GM12864 (cell line): ENCODE results near the gene PRKD1.

Experiments
- DNase-seq: peaks from one replicate; pipeline ENCODE4 v3.0.0-alpha.2; 2011; ENCODE audit warnings: low read depth
- H3K4me3 ChIP-seq: 2 replicates; pipeline ENCODE4 v1.5.1; 2011; ENCODE audit warnings: mild to moderate bottlenecking, low read depth, low read length, control low read depth
- CTCF ChIP-seq: IDR thresholded peaks from 2 replicates; pipeline ENCODE4 v1.5.1; 2011; ENCODE audit warnings: low read depth, mild to moderate bottlenecking, moderate library complexity, low read length, control low read depth, inconsistent platforms; ENCODE audit errors: missing control alignments

The PRKD1 gene

GRCh38 chr14:29755311-29756018, 172.2 kb downstream of the PRKD1 start:
- H3K4me3 ChIP-seq: no peak overlapping the region
- TF ChIP-seq CTCF: no peak
- DNase-seq: no peak

GRCh38 chr14:29754134-29754533, 173.5 kb downstream of the PRKD1 start:
- no peak for TF ChIP-seq CTCF
- DNase-seq: no peak
- H3K4me3 ChIP-seq: no peak overlapping the region

DNA sequence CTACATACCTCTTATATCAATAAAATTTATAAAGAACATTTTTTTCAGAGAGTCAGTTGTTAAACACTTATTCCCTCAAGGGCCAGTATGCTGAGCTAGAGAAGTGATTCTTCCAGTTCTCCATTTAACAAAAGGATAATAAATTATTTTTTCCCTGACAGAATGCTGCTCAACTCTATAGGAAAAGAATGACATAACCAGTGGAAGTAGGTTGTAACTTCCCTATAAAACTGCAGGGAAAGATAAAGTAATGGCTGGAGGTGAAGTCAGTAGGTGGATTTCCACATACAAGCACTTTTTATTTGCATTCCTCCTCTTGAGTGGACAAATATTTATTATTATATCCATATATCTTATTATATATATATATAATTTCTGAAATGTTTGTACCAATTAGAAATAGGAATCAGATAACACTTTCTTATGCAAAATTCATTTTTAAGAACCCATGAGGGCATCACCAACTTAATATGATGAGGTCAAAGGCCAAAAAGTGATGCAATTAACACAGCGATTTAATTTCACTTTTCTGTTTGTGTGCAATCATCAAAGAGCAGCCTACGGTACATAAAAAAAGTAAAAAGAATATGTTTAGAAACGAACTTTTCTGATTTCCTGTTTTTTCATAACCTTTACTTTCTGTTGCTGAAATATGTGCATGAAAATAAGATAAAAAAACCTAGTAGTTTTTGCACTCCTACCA, 175.3 kb downstream of the PRKD1 start:
- no peak for TF ChIP-seq CTCF
- DNase-seq: no peak
- H3K4me3 ChIP-seq: no peak overlapping the region

DNA sequence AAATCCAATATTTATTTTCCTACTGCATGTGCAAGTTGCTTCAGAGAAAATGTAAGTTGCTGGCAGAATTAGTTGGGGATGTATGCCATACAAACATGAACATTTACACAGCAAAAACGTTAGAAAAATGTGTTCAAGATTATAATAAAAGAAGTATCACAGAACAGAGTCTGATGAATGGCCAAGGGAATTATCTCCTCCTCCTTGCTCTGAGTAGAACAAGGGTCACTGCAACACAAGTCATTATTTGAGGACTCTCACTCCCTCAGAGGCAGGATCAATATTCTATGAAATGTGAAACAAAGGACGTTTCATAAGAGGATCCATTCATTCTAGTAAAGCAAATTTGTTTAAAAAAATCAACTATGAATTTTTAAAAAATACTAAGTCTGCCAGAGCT, 177.8 kb downstream of the PRKD1 start:
- DNase-seq: no peak
- H3K4me3 ChIP-seq: no peak overlapping the region
- no peak for TF ChIP-seq CTCF

DNA sequence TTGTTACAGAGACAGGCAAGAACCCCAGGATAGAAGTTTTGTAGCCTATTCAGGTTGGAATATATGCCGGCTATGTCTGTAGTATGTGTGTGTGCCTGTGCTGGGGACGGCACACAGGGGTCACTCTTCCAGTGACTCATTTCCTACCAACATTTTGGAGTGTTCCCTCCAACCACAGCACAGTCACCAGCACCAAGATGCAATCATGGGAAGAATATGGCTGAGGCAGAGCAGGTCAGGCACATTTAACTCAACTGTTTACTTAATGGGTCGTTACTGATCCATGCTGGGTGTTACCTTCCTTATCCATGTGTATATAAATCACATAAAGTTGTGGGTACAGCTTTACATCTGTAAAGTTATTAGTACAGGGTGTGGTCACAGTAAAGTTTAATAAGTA, 178.3 kb downstream of the PRKD1 start:
- H3K4me3 ChIP-seq: no peak overlapping the region
- DNase-seq: no peak
- TF ChIP-seq CTCF: no peak

GRCh38 chr14:29745863-29746262, 181.8 kb downstream of the PRKD1 start:
- no peak for TF ChIP-seq CTCF
- H3K4me3 ChIP-seq: no peak overlapping the region
- DNase-seq: no peak

GRCh38 chr14:29743531-29743930, 184.1 kb downstream of the PRKD1 start:
- H3K4me3 ChIP-seq: no peak overlapping the region
- DNase-seq: no peak
- no peak for TF ChIP-seq CTCF
